Measurements from ENCODE around the gene ULK1. TPM values are rescaled to one million over a fixed set of nuclear protein-coding genes. Genes with fewer than 3 reads are reported as not detected.

The ULK1 gene
- total RNA-seq, 1 experiment from 2014 or later: 34.2 TPM

GRCh38 chr12:131851741-131852550 lies 42.5 kb upstream of the ULK1 start:
- DNase-seq (ENCODE audit: low read depth, low spot score) (no peak), ATAC-seq (no peak)
- intact Hi-C loops (cut with micrococcal nuclease): loop anchor here (1.0 kb wide), 1 partner anchor 149 kb away; no protein-coding TSS in a partner anchor
- H3K27me3 ChIP-seq (ENCODE audit: insufficient read depth, low read length): no peaks in the 10 kb centered on the region
- no peaks in the 10 kb centered on the region for H3K9me2 ChIP-seq (ENCODE audit: insufficient read depth)
- no peak overlapping the region for H3K27ac ChIP-seq (ENCODE audit: low read depth, low read length)
- ChIA-PET RAD21 (ENCODE audit: low non-redundant PET in 1 of 2, low total read pairs in 2 of 2, uncharacterized antibody in 2 of 2, unreplicated experiment in 2 of 2) (no interaction called here), CTCF (interaction anchor here (1.2 kb wide), 1 partner anchor 13 kb away, joined by 3 read pairs; no protein-coding TSS in a partner anchor), POLR2A (no interaction called here)
- no peaks in the 10 kb centered on the region for H3K9me3 ChIP-seq (ENCODE audit: control insufficient read depth in 1 of 2, insufficient read depth in 1 of 2, low read depth in 1 of 2, low read length in 2 of 2)
- no peaks in the 10 kb centered on the region for H3K4me1 ChIP-seq (ENCODE audit: control insufficient read depth in 1 of 2, insufficient read depth in 2 of 2, low read length in 2 of 2)
- H3K36me3 ChIP-seq (ENCODE audit: control insufficient read depth in 1 of 2, insufficient read depth in 2 of 2, low read length in 2 of 2): no peaks in the 10 kb centered on the region
- no peak overlapping the region for H2AFZ ChIP-seq (ENCODE audit: low read depth, low read length, poor library complexity, severe bottlenecking)
- H3K4me3 ChIP-seq (replicated peaks in 1 of 2; ENCODE audit: low read depth in 1 of 2, low read length in 2 of 2): no peak overlapping the region
- no TSS peak for BruUV-seq (replicated peaks)
- no peaks in the 10 kb centered on the region for H3K79me2 ChIP-seq (ENCODE audit: insufficient read depth, low read length)
- H3K9ac ChIP-seq (ENCODE audit: low read length): no peak overlapping the region
- no peaks in the 10 kb centered on the region for H4K20me1 ChIP-seq (ENCODE audit: insufficient read depth)
- TF ChIP-seq ZBTB33 (IDR thresholded peaks at IDR 0.05; ENCODE audit: extremely low read depth, insufficient replicate concordance, low read length) (no peak), JUND (IDR thresholded peaks at IDR 0.05) (no peak), ATF3 (IDR thresholded peaks at IDR 0.05) (no peak), ZNF274 (IDR thresholded peaks at IDR 0.05; ENCODE audit: low read depth, low read length) (no peak), MAX (IDR thresholded peaks at IDR 0.05) (no peak), CEBPB (IDR thresholded peaks at IDR 0.05; ENCODE audit: low read depth) (no peak), SP1 (IDR thresholded peaks at IDR 0.05; ENCODE audit: low read depth) (no peak), YY1 (IDR thresholded peaks at IDR 0.05; ENCODE audit: extremely low read depth, insufficient replicate concordance, low read depth, low read length) (no peak), ELF1 (IDR thresholded peaks at IDR 0.05; ENCODE audit: borderline replicate concordance, low read depth) (no peak), RAD21 (IDR thresholded peaks at IDR 0.05; ENCODE audit: low read depth) (no peak), SIN3A (IDR thresholded peaks at IDR 0.05; ENCODE audit: low read depth) (no peak), EZH2phosphoT487 (IDR thresholded peaks at IDR 0.05; ENCODE audit: borderline replicate concordance) (no peak), CBX3 (IDR thresholded peaks at IDR 0.05; ENCODE audit: low read depth) (no peak), CTCF (IDR thresholded peaks at IDR 0.05 in 2 of 3, conservative IDR thresholded peaks at IDR 0.05 in 1 of 3; ENCODE audit: borderline replicate concordance in 1 of 3, insufficient read depth in 1 of 3, low read depth in 2 of 3, low read length in 2 of 3) (no peak)
- no peak overlapping the region for H3K4me2 ChIP-seq (ENCODE audit: low read length)

All from HCT116 (cell line).